OCI-M2 (cell line): ENCODE results near the gene NTRK2.

Experiments
- DNase-seq: peaks from one replicate; lab custom pipeline; 2025; ENCODE audit not compliant: unreplicated experiment; lab: John Stamatoyannopoulos, UW

NTRK2 gene

GRCh38 chr9:84669288-84670137 is at the start of gene NTRK2:
Gene NTRK2 (plus strand): TSS chr9:84669729. CDS start chr9:84670749, 1,020 bp downstream.
- no peak for DNase-seq

GRCh38 chr9:84620338-84620737 is 49.2 kb upstream of the NTRK2 start:
- no peak for DNase-seq

GRCh38 chr9:84621811-84622210 is 47.7 kb upstream of the NTRK2 start:
- no peak for DNase-seq

- DNase-seq = no peak
Measured at GRCh38 chr9:84622981-84623380, 46.5 kb upstream of the NTRK2 start.

GRCh38 chr9:84636436-84636835 is 33.1 kb upstream of the NTRK2 start:
- no peak for DNase-seq

- no peak for DNase-seq
Measured at GRCh38 chr9:84642553-84643141, 26.9 kb upstream of the NTRK2 start.

GRCh38 chr9:84647699-84648098 is 21.8 kb upstream of the NTRK2 start:
- DNase-seq = no peak

GRCh38 chr9:84652496-84653120 is 16.9 kb upstream of the NTRK2 start:
- DNase-seq = no peak

- DNase-seq = no peak
Measured at GRCh38 chr9:84655447-84655846, 14.1 kb upstream of the NTRK2 start.

GRCh38 chr9:84659313-84659712 is 10.2 kb upstream of the NTRK2 start:
- DNase-seq = no peak

- no peak for DNase-seq
Measured at GRCh38 chr9:84659773-84660172, 9.8 kb upstream of the NTRK2 start.

GRCh38 chr9:84667571-84668195 is 1.8 kb upstream of the NTRK2 start:
- no peak for DNase-seq

GRCh38 chr9:84668196-84669012 is 1.1 kb upstream of the NTRK2 start:
- DNase-seq = no peak

GRCh38 chr9:84669013-84669287 is 579 bp upstream of the NTRK2 start:
- DNase-seq = no peak

- DNase-seq = no peak
Measured at GRCh38 chr9:84670138-84671041, 861 bp downstream of the NTRK2 start.

- no peak for DNase-seq
Measured at GRCh38 chr9:84671586-84672521, 2.3 kb downstream of the NTRK2 start.

GRCh38 chr9:84673806-84674205 is 4.3 kb downstream of the NTRK2 start:
- no peak for DNase-seq

- no peak for DNase-seq
Measured at GRCh38 chr9:84677080-84677479, 7.6 kb downstream of the NTRK2 start.

- DNase-seq = no peak
Measured at GRCh38 chr9:84679571-84679970, 10.0 kb downstream of the NTRK2 start.
